T-helper 1 cell treated with Interleukin-12 subunit alpha and Interleukin-12 subunit beta and Interleukin-4 antibody, amounts not matched to agents 30 ng/mL and 1 ng/mL, for 36 hours (primary cell): ENCODE measurements around the gene TMEM33. TPM values are rescaled to one million over a fixed set of nuclear protein-coding genes. Genes with fewer than 3 reads are reported as not detected.
"Not testable (repeated sequence)": the region's sequence is repeated elsewhere in the genome, so short reads cannot be mapped to it uniquely, and the experiment has no call there.

Source experiments
- intact Hi-C: fragments of 100-400 bp; cut with micrococcal nuclease; formaldehyde crosslinking; loops from one replicate; pipeline ENCODE4 v1.15.1; 2024
- total RNA-seq: library from RNA; stranded (reverse); gene quantifications from 2 replicates; pipeline ENCODE4 v1.2.3, GENCODE V29; 2022

The TMEM33 gene, protein sequence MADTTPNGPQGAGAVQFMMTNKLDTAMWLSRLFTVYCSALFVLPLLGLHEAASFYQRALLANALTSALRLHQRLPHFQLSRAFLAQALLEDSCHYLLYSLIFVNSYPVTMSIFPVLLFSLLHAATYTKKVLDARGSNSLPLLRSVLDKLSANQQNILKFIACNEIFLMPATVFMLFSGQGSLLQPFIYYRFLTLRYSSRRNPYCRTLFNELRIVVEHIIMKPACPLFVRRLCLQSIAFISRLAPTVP
- 69.9 and 71.1 TPM in 2 replicates for total RNA-seq

DNA sequence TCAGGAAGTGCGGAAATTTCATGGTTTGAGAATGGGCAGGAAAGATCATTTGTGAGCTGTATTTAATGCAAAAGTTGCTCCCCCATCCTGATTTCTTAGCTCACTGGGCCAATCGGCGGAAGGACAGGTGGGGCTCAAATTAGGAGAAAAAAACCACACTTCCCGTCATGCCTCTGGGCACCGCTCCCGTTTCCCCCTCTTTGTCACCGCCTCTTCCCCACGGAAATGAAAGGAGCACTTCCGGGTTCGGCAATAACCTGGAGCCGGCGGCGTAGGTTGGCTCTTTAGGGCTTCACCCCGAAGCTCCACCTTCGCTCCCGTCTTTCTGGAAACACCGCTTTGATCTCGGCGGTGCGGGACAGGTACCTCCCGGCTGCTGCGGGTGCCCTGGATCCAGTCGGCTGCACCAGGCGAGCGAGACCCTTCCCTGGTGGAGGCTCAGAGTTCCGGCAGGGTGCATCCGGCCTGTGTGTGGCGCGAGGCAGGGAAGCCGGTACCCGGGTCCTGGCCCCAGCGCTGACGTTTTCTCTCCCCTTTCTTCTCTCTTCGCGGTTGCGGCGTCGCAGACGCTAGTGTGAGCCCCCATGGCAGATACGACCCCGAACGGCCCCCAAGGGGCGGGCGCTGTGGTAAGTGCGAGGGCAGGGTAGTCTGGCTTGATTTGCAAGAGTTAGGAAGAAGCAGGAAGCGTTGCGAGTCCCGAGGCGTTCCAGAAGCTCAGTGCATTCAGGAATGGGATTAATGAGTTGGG is at the start of gene TMEM33:
Gene TMEM33 (plus strand): TSS at position 529 of the 751 bp plus-strand sequence. CDS start 56 bp downstream, at position 585.
- intact Hi-C loops: loop anchor here (1.0 to 2.0 kb wide), 2 partner anchors 55 to 722 kb away; partner anchors contain the start of genes ATP8A1 and SLC30A9

DNA sequence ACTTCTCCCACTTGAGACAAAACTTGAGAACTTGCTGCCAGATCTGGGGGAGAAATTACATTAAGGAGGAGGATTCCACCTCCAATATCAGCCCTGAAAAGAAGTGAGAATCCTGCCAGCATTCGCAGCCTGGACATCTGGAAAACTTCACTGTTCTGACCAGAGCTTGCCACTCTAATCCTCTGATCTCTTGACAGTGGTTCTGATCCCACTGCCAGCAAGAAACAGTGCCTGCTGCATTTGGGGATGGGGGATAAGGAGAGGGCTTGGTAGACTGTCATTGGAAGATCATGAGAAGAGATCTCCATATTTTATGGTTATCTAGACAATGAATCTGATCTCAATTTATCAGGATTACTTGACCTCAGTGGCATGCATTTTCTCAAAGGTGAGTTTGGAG is 49.8 kb upstream of the TMEM33 start:
- intact Hi-C loops: loop anchor here (10.0 kb wide), 1 partner anchor 269 kb away; the partner anchor contains the start of gene BEND4

DNA sequence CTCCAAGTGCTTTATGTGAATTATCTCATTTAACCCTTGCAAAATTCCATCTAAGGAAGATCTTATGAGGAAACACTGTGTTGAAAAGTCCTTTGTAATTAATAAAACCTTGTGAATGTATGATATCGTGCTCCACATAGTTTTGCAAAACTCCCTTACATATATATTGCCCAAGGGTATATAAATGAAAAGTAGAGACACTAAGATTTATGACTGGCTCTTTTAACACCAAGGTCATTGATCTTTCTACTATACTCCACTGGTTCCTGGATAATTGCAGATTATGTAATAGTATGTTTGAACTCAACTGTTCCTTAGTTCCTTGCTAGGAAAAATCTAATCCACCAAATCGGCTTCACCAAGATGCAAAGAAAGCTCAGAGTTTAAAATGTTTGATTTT is 48.0 kb upstream of the TMEM33 start:
- intact Hi-C loops: loop anchor here (10.0 kb wide), 1 partner anchor 268 kb away; the partner anchor contains the start of gene BEND4

DNA sequence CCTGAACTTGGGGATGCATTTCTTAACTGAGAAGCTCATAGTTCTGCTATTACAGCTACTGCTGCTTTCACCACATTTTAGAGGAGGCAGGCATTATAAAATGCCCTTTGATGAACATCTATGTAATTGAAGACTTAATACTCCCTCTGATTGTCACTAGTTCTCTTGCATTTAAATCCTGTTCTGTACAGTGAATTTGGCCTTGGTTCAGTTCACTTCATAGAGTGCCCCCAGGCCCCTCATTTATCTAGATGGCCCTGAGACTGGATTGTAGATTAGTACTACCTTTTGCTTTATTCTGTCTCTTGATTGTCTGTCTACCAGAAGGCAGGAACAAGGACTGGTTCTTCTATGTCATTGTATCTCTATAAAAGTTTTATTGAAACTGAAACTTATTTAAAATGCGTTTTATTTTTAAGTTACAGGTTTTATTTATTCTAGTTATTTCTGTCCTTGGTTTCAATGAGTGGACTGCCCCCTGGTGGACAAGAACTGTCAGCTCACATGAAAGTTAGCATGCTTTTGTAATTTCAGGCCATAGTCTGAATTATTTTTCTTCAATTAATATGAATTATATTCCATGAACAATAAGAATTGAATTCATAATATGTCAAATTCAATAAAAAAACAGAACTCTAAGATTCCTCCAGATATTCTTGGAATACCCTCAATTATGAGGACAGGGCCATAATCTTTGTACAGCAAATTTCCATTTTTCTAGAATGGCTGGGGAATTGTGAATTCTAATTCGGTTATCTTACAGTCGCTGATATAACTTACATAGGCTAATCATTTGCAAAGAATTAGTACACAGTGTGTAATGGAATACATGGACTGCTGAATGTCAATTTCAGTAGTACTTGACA is 47.2 kb upstream of the TMEM33 start:
- intact Hi-C loops: loop anchor here (1.0 to 10.0 kb wide), 3 partner anchors 195 to 607 kb away; partner anchors contain the start of gene BEND4

DNA sequence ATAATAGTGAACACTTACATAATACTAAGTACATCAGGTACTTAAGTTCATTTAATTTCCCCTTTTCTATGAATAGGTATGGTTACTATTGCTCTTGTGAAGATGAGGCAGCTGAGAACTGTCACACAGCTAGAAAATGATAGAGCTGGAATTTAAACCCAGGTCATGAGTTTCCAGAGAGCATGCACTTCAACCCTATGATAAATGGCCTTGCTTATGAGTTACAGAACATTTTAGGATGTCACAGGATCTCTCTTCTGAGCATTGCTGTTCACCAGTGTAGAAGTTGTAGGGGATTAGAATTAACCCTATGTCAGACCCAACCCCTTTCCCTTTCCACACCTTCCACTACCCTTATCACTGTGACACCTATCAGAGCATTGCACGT is 46.5 kb upstream of the TMEM33 start:
- intact Hi-C loops: loop anchor here (1.0 to 10.0 kb wide), 3 partner anchors 195 to 607 kb away; partner anchors contain the start of gene BEND4

DNA sequence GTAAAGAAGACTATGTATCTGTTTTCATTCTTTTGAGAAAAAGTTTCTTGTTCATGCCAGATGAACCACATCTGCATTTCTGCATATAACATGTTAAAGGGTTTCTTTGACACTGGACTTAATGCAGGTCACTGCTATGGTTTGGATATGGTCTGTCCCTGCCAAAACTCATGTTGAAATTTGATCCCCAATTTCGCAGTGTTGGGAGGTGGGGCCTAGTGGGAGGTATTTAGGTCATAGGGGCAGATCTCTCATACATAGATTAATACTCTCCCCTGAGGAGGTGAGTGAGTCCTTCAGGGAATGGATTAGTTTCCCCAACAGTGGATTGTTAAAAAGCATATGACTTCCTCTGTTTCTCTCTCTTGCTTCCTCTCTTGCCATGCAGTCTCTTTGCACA is 45.9 kb upstream of the TMEM33 start:
- intact Hi-C loops: loop anchor here (10.0 kb wide), 1 partner anchor 265 kb away; the partner anchor contains the start of gene BEND4

DNA sequence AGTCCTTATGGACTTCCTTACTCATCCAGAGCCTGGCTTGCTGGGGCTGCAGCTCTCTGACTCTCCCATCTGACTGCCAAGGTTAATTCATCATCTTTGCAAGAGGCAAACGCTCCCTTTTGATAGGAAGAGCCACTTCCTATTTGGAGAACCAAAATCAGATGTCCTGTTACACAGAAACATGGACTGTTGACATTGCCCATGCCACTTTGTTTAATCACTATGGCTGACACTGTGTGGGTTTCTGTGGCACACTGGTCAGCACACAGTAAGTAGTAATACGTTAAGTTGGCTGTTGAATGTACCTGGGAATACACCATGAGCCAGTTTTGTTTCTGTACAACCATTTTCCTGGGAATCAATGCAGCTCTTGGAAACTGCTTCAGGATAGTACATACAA is 45.1 kb upstream of the TMEM33 start:
- intact Hi-C loops: no loop called here

DNA sequence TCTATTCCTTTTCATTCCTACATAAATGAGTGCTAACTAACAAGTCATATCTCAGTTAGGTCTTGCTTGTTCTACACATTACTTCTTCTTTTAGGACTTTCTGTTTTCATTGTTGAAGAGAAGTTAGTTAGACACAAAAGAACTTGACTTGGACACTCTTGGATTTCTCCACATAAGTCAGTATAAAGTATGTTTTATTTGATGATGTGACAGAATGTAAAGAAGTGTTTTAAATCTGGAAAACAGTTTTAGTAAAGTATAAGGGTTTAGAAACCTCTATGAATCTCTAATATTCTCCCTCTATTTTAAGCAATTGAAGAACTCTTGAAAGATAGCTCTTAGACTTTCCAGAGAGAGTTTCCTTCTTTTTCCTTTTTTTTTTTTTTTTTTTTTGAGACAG is 38.6 kb upstream of the TMEM33 start:
- intact Hi-C loops: no loop called here

DNA sequence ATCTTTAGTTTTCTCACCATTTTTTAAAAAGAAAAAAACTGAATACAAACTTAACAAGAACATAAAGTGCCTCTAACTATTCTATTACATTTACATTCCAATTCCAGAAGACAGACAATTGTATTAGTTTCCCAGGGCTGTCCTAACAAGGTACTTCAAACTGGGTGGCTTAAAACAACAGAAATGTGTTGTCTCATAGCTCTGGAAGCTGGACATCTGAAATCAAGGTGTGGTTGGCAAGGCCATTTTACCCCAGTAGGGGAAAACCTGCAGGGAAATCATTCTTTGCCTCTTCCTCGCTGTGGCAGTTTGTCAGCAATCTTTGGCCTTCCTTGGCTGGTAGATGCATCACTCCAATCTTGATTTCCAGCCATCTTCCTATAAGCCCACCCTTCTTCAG is 37.5 kb upstream of the TMEM33 start:
- intact Hi-C loops: no loop called here

DNA sequence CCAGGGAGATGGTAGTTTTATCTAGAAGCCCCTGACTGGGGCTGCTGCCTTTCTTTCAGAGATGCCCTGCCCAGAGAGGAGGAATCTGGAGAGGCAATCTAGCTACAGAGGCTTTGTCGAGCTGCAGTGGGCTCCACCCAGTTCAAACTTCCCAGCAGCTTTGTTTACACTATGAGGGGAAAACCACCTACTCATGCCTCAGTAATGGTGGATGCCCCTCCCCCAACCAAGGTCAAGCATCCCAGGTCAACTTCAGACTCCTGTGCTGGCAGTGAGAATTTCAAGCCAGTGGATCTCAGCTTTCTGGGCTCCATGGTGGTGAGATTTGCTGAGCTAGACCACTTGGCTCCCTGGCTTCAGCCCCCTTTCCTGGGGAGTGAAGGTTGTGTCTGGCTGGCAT is 26.1 kb upstream of the TMEM33 start:
- intact Hi-C loops: not testable (repeated sequence)

DNA sequence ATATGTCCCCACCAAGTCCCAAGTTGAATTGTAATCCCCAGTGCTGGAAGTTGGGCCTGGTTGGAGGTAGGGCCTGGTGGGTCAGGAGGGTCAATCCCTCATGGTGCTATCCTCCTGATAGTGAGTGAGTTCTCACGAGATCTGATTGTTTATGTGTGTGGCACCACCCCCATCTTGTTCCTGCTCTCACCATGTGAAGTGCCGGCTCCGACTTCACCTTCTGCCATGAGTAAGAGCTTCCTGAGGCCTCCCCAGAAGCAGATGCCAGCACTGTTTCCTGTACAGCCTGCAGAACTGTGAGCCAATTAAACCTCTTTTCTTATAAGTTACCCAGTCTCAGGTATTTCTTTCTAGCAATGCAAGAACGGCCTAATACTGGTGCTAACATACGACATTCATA is 22.7 kb upstream of the TMEM33 start:
- intact Hi-C loops: no loop called here

DNA sequence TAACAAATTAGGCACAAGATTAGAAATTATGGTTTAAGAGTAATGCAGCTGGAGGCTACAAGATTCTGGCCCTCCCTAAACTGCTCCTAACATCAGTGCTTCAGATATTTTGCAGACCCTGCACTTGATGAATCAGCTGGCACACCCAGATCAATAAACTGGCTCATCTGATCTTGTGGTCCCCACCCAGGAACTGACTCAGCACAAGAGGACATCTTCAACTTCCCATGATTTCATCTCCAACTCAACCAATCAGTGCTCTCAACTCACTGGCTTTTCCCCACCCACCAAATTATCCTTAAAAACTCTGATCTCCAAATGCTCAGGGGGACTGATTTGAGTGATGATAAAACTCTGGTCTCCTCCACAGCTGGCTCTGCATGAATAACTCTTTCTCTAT is 21.7 kb upstream of the TMEM33 start:
- intact Hi-C loops: no loop called here

DNA sequence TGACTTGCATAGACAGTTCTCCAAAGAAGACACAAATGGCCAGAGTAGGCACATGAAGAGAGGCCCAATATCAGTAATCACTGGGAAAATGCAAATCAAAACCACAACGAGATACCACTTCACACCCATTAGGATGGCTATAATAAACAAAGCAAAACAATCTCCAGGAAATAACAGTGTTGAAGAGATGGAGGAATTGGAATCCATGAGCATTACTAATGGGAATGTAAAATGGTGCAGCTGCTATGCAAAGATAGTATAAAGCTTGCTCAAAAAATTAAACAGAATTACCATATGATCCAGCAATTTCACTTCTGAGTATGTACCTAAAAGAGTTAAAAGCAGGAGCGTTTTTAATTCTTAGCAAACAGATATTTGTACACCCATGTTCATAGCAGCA is 17.0 kb upstream of the TMEM33 start:
- intact Hi-C loops: no loop called here

DNA sequence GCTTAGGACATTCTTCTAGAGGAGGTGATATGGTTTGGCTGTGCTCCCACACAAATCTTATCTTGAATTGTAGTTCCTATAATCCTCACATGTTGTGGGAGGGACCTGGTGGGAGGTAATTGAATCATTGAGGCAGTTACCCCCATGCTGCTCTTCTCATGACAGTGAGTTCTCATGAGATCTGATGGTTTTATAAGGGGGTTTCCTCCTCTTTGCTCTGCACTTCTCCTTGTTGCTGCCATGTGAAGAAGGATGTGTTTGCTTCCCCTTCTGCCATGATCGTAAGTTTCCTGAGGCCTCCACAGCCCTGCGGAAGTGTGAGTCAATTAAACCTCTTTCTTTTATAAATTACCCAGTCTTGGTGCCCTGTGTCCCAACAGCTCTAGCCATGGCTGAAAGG is 14.8 kb upstream of the TMEM33 start:
- intact Hi-C loops: not testable (repeated sequence)

DNA sequence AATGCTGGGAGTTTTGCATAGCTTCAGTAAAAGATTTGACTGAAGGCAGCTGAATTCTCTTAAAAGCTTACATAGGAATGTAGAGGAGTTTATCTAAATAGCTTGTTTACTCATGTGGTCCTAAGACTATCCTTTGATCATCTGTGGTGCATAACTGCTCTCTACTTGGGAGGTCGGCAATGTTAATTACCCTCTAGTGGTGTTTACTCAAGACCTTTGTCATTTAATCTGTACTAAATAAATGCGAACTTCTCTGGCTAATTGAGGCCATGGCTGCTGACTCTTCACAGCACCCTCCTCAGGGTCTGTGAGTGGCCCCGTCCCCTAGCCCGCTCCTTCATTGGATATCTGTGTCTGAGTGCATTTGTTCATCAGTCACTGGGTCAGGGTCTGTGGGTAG is 13.8 kb upstream of the TMEM33 start:
- intact Hi-C loops: no loop called here

DNA sequence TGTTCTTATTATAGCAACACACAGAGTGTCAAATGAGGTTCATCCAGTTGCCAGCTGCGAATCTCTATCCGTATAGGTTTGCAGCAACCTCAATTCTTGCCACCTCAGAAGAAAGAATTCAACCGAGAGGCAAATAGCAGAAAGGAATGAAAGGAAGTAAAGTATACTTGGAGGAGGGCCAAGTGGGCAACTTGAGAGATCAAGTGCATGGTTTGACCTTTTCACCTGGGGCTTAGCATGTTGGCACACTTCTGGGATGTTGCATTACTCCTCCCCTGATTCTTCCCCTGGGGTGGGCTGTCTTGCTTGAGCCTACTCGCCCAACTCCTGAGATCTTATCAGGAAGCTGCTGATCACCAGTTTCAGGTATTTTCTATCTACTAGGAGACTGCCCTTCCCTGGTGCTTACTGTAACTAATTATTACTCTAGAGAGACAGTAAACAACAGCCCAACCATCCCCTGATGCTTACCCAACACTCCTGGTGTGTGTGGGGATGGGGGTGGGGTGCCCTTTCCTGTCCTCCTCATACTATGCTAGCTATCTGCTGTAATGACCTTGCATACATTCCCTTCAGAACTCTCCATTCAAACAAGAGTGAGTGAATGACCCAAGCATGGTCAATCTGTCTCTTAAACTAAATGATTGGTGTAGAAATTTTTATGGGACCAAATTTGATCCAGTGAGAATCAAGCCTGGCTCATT is 7.3 kb upstream of the TMEM33 start:
- intact Hi-C loops: no loop called here

DNA sequence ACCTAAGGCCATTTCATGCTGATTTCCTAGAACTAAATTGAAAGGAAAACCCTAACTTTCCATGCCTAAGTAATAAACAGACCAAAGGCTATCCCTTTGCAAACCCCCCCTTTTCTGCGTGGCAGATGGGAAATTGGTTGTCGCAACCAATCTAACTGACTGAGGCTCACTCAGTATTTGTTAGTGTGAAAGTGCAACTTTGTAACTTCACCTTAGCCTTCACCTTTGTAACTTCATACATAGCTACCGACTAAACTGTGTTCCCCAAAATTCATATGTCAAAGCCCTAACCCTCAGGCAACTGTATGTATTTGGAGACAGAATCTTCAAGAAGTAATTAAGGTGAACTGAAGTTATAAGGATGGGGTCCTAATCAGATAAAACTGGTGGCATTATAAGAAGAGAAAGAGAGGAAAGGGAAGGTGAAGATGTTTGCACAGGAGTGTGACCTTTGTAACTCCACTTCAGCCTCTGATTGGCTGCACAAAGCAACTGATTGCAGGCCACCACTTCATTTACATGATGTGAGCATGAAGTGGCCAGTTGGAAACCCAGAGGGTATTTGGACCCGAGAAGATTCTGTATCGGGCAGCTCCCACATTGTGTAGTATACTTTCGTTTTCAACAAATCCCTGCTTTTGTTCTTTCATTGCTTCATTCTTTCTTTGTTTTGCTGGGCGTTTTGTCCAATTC is 4.9 kb upstream of the TMEM33 start:
- intact Hi-C loops: no loop called here

DNA sequence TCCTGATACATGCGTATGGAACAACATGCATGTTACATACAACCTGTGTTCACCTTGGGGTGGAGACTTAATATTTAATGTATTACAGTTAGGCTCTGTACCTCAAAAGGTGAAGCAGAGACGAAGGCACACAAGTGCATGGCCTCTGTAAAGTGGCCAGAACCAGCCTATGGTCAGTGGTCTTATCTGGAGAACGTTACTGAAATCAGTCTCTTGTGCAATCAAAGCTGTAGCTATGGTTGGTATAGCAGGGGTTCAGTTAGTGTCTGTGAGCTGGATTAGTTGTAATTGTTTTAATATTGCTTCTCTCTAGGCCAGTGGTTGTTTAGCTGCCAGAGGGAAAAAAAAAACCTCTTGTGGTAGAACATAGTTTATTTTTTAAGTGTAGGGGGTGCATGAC is 2.2 kb upstream of the TMEM33 start:
- intact Hi-C loops: no loop called here

DNA sequence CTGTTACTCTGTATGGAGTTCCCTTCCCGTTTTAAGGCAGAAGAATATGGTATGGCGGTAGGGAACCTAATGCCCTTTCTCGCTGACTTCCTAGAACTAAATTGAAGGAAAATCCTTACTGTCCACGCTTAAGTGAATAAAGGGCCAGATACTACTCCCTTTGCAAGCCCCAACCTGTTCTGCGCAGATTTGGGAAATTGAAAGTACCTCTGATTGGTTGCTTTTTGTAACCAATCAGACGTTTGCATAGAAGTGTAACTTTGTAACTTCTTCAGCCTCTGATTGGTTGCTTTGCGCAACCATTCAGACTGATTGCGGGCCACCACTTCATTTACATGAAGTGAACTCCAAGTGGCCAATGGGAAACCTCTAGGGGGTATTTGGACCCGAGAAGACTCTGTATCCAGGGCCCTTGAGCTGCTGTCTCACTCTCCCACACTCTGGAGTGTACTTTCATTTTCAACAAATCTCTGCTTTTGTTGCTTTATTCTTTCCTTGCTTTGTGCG is 1.2 kb upstream of the TMEM33 start:
- intact Hi-C loops: loop anchor here (2.0 kb wide), 1 partner anchor 723 kb away; the partner anchor contains the start of gene ATP8A1

DNA sequence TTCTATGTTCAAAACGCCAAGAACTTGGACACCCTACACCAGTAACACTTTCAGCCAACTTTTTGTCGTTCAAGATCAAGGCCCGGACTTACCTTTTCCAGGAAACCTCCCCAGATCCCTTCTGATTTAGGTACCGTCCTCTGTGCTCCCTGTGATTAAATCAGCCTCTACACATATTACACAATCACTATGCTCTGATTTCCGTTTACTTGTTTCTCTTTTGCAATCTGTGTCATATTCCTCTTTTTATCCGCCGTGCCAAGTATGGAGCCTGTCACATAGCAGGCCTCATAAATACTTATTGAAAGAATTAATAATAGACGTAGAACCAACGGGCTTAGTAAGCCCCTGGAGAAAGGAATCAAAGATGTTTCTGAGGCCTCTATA is 722 bp upstream of the TMEM33 start:
- intact Hi-C loops: loop anchor here (2.0 kb wide), 1 partner anchor 722 kb away; the partner anchor contains the start of gene ATP8A1
